Tibial nerve (tissue), 4 donors: ENCODE measurements around the gene TSGA10.

ENCODE experiments used
- EP300 ChIP-seq, 2 donors: sonication (generic); formaldehyde crosslinking; IDR thresholded peaks; one replicate each; pipeline ENCODE4 v1.6.1; 2017; ENCODE audit warnings: antibody characterized with exemption in 2 of 2, mild to moderate bottlenecking in 1 of 2
- POLR2A ChIP-seq, 2 donors: fragments of 450-650 bp; IDR thresholded peaks; one replicate each; pipeline ENCODE4 v1.6.1; 2017; ENCODE audit warnings: antibody characterized with exemption in 2 of 2, mild to moderate bottlenecking in 2 of 2, moderate library complexity in 2 of 2
- TF ChIP-seq, protein P1 (sequence below), 5 experiments: fragments of 200-600 bp in 3 of 5; fragments of 450-650 bp in 2 of 5; sonication (generic) in 3 of 5; IDR thresholded peaks; one replicate each; pipeline ENCODE4 v1.5.1; 2016 to 2019; ENCODE audit warnings: antibody characterized with exemption in 5 of 5, mild to moderate bottlenecking in 3 of 5, moderate library complexity in 2 of 5

DNA sequence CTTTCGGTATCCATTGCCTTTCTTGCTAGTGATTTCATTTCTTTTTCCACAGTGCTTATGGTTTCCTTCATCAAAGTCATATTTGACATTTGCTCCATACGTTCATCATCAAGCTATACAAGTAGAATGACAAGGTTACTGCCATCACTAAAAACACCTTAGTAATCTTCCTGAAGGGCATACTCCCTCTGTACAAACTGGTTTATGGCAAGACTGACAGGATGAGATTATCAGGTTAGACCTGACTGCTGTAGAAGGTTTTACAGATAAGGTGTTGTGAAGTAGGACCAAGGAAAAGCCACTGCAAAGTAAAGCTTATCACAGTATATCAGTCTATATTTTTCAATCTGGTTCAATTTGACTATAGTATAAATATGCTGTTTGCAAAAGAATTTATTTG is 50.7 kb downstream of the TSGA10 start:
- TF ChIP-seq, protein P1, sequence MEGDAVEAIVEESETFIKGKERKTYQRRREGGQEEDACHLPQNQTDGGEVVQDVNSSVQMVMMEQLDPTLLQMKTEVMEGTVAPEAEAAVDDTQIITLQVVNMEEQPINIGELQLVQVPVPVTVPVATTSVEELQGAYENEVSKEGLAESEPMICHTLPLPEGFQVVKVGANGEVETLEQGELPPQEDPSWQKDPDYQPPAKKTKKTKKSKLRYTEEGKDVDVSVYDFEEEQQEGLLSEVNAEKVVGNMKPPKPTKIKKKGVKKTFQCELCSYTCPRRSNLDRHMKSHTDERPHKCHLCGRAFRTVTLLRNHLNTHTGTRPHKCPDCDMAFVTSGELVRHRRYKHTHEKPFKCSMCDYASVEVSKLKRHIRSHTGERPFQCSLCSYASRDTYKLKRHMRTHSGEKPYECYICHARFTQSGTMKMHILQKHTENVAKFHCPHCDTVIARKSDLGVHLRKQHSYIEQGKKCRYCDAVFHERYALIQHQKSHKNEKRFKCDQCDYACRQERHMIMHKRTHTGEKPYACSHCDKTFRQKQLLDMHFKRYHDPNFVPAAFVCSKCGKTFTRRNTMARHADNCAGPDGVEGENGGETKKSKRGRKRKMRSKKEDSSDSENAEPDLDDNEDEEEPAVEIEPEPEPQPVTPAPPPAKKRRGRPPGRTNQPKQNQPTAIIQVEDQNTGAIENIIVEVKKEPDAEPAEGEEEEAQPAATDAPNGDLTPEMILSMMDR (IDR thresholded peaks at IDR 0.05) = no peak
- TF ChIP-seq EP300 (IDR thresholded peaks at IDR 0.05) (no peak), POLR2A (IDR thresholded peaks at IDR 0.05) (no peak)
